Activated CD4-positive, alpha-beta T cell treated with anti-CD3 and anti-CD28 coated beads, Interleukin-10, Interleukin-2, amounts not matched to agents 100 ng/mL and 50 ng/mL, durations not matched to agents 16 hours and 8 hours (primary cell): ENCODE results near the gene NOTO.
A peak's percentile ranks its signal among the peaks of the same experiment; 100 is the strongest.

Source experiments
- DNase-seq: peaks from one replicate; pipeline ENCODE4 v3.0.0-alpha.2; 2020

NOTO gene

GRCh38 chr2:73235315-73236028 lies 33.1 kb downstream of the NOTO start:
- peak; percentile 25 for DNase-seq

- DNase-seq = no peak
Measured at GRCh38 chr2:73237168-73237567, 34.8 kb downstream of the NOTO start.

GRCh38 chr2:73238149-73238548 lies 35.8 kb downstream of the NOTO start:
- DNase-seq = no peak

- no peak for DNase-seq
Measured at GRCh38 chr2:73238976-73239375, 36.6 kb downstream of the NOTO start.

- no peak for DNase-seq
Measured at GRCh38 chr2:73239776-73240175, 37.4 kb downstream of the NOTO start.

- no peak for DNase-seq
Measured at GRCh38 chr2:73243884-73244570, 41.7 kb downstream of the NOTO start.

- DNase-seq = peak; percentile 59
Measured at GRCh38 chr2:73244580-73244979, 42.2 kb downstream of the NOTO start.

- no peak for DNase-seq
Measured at GRCh38 chr2:73246850-73247249, 44.5 kb downstream of the NOTO start.

GRCh38 chr2:73249636-73250035 lies 47.3 kb downstream of the NOTO start:
- no peak for DNase-seq

- DNase-seq = no peak
Measured at GRCh38 chr2:73250872-73251846, 48.8 kb downstream of the NOTO start.

- DNase-seq = no peak
Measured at GRCh38 chr2:73252238-73253027, 50.1 kb downstream of the NOTO start.

GRCh38 chr2:73253400-73253799 lies 51.0 kb downstream of the NOTO start:
- DNase-seq = no peak

GRCh38 chr2:73253901-73254300 lies 51.5 kb downstream of the NOTO start:
- DNase-seq = no peak

GRCh38 chr2:73254343-73255006 lies 52.1 kb downstream of the NOTO start:
- DNase-seq = no peak

GRCh38 chr2:73255007-73255644 lies 52.8 kb downstream of the NOTO start:
- DNase-seq = no peak

GRCh38 chr2:73255907-73256617 lies 53.7 kb downstream of the NOTO start:
- DNase-seq = no peak

- DNase-seq = no peak
Measured at GRCh38 chr2:73256618-73256922, 54.2 kb downstream of the NOTO start.

GRCh38 chr2:73257021-73257420 lies 54.6 kb downstream of the NOTO start:
- no peak for DNase-seq

GRCh38 chr2:73257425-73258125 lies 55.2 kb downstream of the NOTO start:
- no peak for DNase-seq

GRCh38 chr2:73258186-73258912 lies 56.0 kb downstream of the NOTO start:
- no peak for DNase-seq
